OCI-LY1 (cell line): Measurements from ENCODE around the gene ACTR3.

Experiments
- H2AFZ ChIP-seq: fragments of 200-600 bp; sonication (generic), shearing (Covaris generic); 2 replicates; pipeline ENCODE4 v1.6.0; 2014; ENCODE audit warnings: antibody characterized with exemption, mild to moderate bottlenecking, low read length
- H3F3A ChIP-seq: fragments of 200-600 bp; sonication (generic), shearing (Covaris generic); 2 replicates; pipeline ENCODE4 v1.6.0; 2014; ENCODE audit warnings: mild to moderate bottlenecking, antibody characterized with exemption, low read length, moderate library complexity; ENCODE audit not compliant: insufficient read depth
- H3K27ac ChIP-seq: fragments of 200-600 bp; sonication (generic); 2 replicates; pipeline ENCODE4 v1.5.1; 2014; ENCODE audit warnings: low read length, mixed run types, mild to moderate bottlenecking, low read depth; ENCODE audit not compliant: poor library complexity, severe bottlenecking
- H3K27me3 ChIP-seq: fragments of 200-600 bp; sonication (generic); 2 replicates; pipeline ENCODE4 v1.6.0; 2014; ENCODE audit warnings: antibody characterized with exemption, mild to moderate bottlenecking, low read length, moderate library complexity; ENCODE audit not compliant: insufficient read depth
- H3K36me3 ChIP-seq: fragments of 200-600 bp; sonication (generic); 2 replicates; pipeline ENCODE4 v1.6.1; 2014; ENCODE audit warnings: mild to moderate bottlenecking, antibody characterized with exemption, low read length, moderate library complexity, mixed read lengths; ENCODE audit not compliant: insufficient read depth
- H3K4me1 ChIP-seq: fragments of 200-600 bp; sonication (generic); 2 replicates; pipeline ENCODE4 v1.5.1; 2014; ENCODE audit warnings: mild to moderate bottlenecking, low read length, moderate library complexity; ENCODE audit not compliant: insufficient read depth, severe bottlenecking
- H3K4me2 ChIP-seq: fragments of 200-600 bp; sonication (generic), shearing (Covaris generic); 2 replicates; pipeline ENCODE4 v1.6.1; 2014; ENCODE audit warnings: low read length
- H3K4me3 ChIP-seq: fragments of 200-600 bp; sonication (generic); 2 replicates; pipeline ENCODE4 v1.5.1; 2014; ENCODE audit warnings: low read length, low read depth, mild to moderate bottlenecking, mixed read lengths; ENCODE audit not compliant: poor library complexity, severe bottlenecking
- H3K79me2 ChIP-seq: fragments of 200-600 bp; shearing (Covaris generic); 2 replicates; pipeline ENCODE4 v1.6.1; 2016; ENCODE audit warnings: mixed run types, low read length, mixed read lengths; ENCODE audit not compliant: insufficient read depth
- H3K9ac ChIP-seq: fragments of 200-600 bp; sonication (generic), shearing (Covaris generic); 2 replicates; pipeline ENCODE4 v1.6.1; 2014; ENCODE audit warnings: mild to moderate bottlenecking, low read length, mixed read lengths
- H3K9me2 ChIP-seq: fragments of 200-600 bp; sonication (generic), shearing (Covaris generic); 2 replicates; pipeline ENCODE4 v1.6.1; 2014; ENCODE audit warnings: low read depth, mild to moderate bottlenecking, low read length, mixed read lengths
- H3K9me3 ChIP-seq: fragments of 200-600 bp; shearing (Covaris generic); 2 replicates; pipeline ENCODE4 v1.6.1; 2014; ENCODE audit warnings: low read length, mixed read lengths
- H4K20me1 ChIP-seq: fragments of 200-600 bp; sonication (generic), shearing (Covaris generic); 2 replicates; pipeline ENCODE4 v1.6.0; 2016; ENCODE audit warnings: mild to moderate bottlenecking, low read length; ENCODE audit not compliant: insufficient read depth
- EZH2 ChIP-seq: fragments of 200-600 bp; sonication (generic), shearing (Covaris generic); IDR thresholded peaks from 2 replicates; pipeline ENCODE4 v1.8.0; 2017; ENCODE audit warnings: borderline replicate concordance, mixed run types, mild to moderate bottlenecking, antibody characterized with exemption, low read length, moderate library complexity, mixed read lengths
- TF ChIP-seq, protein P1 (sequence below): fragments of 200-600 bp; sonication (generic), shearing (Covaris generic); IDR thresholded peaks from 2 replicates; pipeline ENCODE4 v1.5.1; 2017; ENCODE audit warnings: mild to moderate bottlenecking, antibody characterized with exemption, low read length, moderate library complexity, mixed read lengths

Gene ACTR3

GRCh38 chr2:113854208-113854607, 35.7 kb upstream of the ACTR3 start:
- peak overlapping the region; percentile 92 for H3K27ac ChIP-seq
- H2AFZ ChIP-seq, result no peak overlapping the region
- TF ChIP-seq EZH2, result no peak
- TF ChIP-seq, protein P1, sequence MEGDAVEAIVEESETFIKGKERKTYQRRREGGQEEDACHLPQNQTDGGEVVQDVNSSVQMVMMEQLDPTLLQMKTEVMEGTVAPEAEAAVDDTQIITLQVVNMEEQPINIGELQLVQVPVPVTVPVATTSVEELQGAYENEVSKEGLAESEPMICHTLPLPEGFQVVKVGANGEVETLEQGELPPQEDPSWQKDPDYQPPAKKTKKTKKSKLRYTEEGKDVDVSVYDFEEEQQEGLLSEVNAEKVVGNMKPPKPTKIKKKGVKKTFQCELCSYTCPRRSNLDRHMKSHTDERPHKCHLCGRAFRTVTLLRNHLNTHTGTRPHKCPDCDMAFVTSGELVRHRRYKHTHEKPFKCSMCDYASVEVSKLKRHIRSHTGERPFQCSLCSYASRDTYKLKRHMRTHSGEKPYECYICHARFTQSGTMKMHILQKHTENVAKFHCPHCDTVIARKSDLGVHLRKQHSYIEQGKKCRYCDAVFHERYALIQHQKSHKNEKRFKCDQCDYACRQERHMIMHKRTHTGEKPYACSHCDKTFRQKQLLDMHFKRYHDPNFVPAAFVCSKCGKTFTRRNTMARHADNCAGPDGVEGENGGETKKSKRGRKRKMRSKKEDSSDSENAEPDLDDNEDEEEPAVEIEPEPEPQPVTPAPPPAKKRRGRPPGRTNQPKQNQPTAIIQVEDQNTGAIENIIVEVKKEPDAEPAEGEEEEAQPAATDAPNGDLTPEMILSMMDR, result no peak
- H3K36me3 ChIP-seq, result no peaks in the 10 kb centered on the region
- H3K9me2 ChIP-seq, result no peaks in the 10 kb centered on the region
- H3K4me3 ChIP-seq, result no peak overlapping the region
- peaks cover 3% of the 10 kb centered on the region; the same call in 1 of the 2 replicates for H3F3A ChIP-seq
- no peaks in the 10 kb centered on the region for H3K79me2 ChIP-seq
- no peaks in the 10 kb centered on the region for H4K20me1 ChIP-seq
- H3K27me3 ChIP-seq, result no peaks in the 10 kb centered on the region
- no peak overlapping the region; the same call in 1 of the 2 replicates for H3K9ac ChIP-seq
- H3K9me3 ChIP-seq, result no peaks in the 10 kb centered on the region
- H3K4me2 ChIP-seq, result no peak overlapping the region
- H3K4me1 ChIP-seq, result peaks cover 60% of the 10 kb centered on the region

DNA sequence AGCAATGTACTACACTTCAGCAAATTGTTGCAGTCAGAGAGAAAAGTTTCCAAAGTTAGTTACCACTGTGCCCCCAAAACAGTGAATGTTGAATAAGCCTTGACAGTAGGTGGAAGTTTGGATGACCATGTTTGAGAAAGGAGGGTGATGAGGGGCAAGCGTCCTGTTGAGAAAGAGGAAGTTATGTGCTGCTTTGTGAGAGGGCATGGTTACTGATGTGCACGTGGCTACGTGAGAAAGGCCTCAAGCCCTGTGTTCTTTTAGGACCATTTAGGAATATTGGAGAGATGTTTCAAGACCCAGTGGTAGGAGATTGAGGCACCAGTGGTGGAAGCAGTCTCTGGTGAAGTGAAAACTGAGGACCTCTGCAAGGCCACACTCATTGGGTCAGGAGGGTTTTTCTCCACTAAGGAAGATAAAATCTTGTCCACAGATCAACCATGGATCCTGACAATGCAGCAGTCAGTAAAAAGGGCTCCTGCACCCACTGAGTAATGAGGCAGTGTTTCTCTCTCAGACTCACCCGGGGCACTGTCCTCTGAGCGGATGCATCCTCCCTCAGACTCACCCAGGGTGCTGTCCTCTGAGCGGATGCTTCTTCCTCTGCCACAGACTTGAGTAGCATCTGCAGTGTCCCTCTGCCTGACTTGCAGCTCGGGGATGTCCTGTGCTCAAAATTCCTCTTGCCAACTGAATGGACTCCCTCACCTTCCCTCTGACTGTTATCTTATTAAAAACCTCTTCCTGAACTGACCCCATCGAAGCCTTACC, 34.7 kb upstream of the ACTR3 start:
- no peaks in the 10 kb centered on the region for H4K20me1 ChIP-seq
- H3K36me3 ChIP-seq, result no peaks in the 10 kb centered on the region
- peaks cover 67% of the 10 kb centered on the region for H3K4me1 ChIP-seq
- TF ChIP-seq EZH2, result no peak
- no peaks in the 10 kb centered on the region for H3K9me2 ChIP-seq
- H3K9me3 ChIP-seq, result no peaks in the 10 kb centered on the region
- 0 out of 2 replicates have a peak overlapping the region, but pooled peaks have one; percentile 21 for H2AFZ ChIP-seq
- H3K9ac ChIP-seq, result peak overlapping the region; percentile 53; the same call in 1 of the 2 replicates
- peak overlapping the region; percentile 92 for H3K27ac ChIP-seq
- H3F3A ChIP-seq, result peaks cover 4% of the 10 kb centered on the region; the same call in 1 of the 2 replicates
- no peaks in the 10 kb centered on the region for H3K27me3 ChIP-seq
- no peaks in the 10 kb centered on the region for H3K79me2 ChIP-seq
- no peak overlapping the region for H3K4me3 ChIP-seq
- peak overlapping the region; percentile 20; the same call in 1 of the 2 replicates for H3K4me2 ChIP-seq

GRCh38 chr2:113857464-113857863, 32.4 kb upstream of the ACTR3 start:
- no peaks in the 10 kb centered on the region for H3K36me3 ChIP-seq
- H2AFZ ChIP-seq, result no peak overlapping the region
- H3K4me2 ChIP-seq, result no peak overlapping the region
- no peaks in the 10 kb centered on the region for H4K20me1 ChIP-seq
- no peaks in the 10 kb centered on the region for H3K79me2 ChIP-seq
- H3K27me3 ChIP-seq, result no peaks in the 10 kb centered on the region
- H3F3A ChIP-seq, result peaks cover 14% of the 10 kb centered on the region
- H3K4me3 ChIP-seq, result no peak overlapping the region
- TF ChIP-seq, protein P1, result no peak
- no peak for TF ChIP-seq EZH2
- peak overlapping the region; percentile 92 for H3K27ac ChIP-seq
- H3K9me3 ChIP-seq, result no peaks in the 10 kb centered on the region
- peaks cover 84% of the 10 kb centered on the region for H3K4me1 ChIP-seq
- H3K9me2 ChIP-seq, result no peaks in the 10 kb centered on the region
- no peak overlapping the region for H3K9ac ChIP-seq

- H3K4me3 ChIP-seq, result peak overlapping the region; percentile 29
- peak overlapping the region; percentile 97 for H3K27ac ChIP-seq
- TF ChIP-seq EZH2, result no peak
- TF ChIP-seq, protein P1, result no peak
- H2AFZ ChIP-seq, result no peak overlapping the region
- no peaks in the 10 kb centered on the region for H3K79me2 ChIP-seq
- peak overlapping the region; percentile 35 for H3K4me2 ChIP-seq
- no peaks in the 10 kb centered on the region for H3K9me3 ChIP-seq
- H3K9me2 ChIP-seq, result no peaks in the 10 kb centered on the region
- peak overlapping the region; percentile 55 for H3K9ac ChIP-seq
- no peaks in the 10 kb centered on the region for H3K27me3 ChIP-seq
- no peaks in the 10 kb centered on the region for H3K36me3 ChIP-seq
- H4K20me1 ChIP-seq, result no peaks in the 10 kb centered on the region
- H3K4me1 ChIP-seq, result peaks cover 97% of the 10 kb centered on the region
- peaks cover 14% of the 10 kb centered on the region for H3F3A ChIP-seq
Measured at GRCh38 chr2:113858764-113859163, 31.1 kb upstream of the ACTR3 start.
